Loucy (cell line): ENCODE measurements around the gene ABCG1.

Source experiments
- H2AFZ ChIP-seq: fragments of 200-600 bp; sonication (generic); 2 replicates; pipeline ENCODE4 v1.6.0; 2016; ENCODE audit warnings: antibody characterized with exemption, mild to moderate bottlenecking, low read length, moderate library complexity
- H3F3A ChIP-seq: fragments of 200-600 bp; 2 replicates; pipeline ENCODE4 v1.6.0; 2016; ENCODE audit warnings: antibody characterized with exemption, low read depth, mild to moderate bottlenecking
- H3K27me3 ChIP-seq: fragments of 200-600 bp; sonication (generic); 2 replicates; pipeline ENCODE4 v1.6.1; 2014; ENCODE audit warnings: low read length, mild to moderate bottlenecking; ENCODE audit not compliant: insufficient read depth, poor library complexity, severe bottlenecking
- H3K36me3 ChIP-seq: fragments of 200-600 bp; sonication (generic); 2 replicates; pipeline ENCODE4 v1.6.1; 2016; ENCODE audit warnings: low read length; ENCODE audit not compliant: insufficient read depth
- H3K4me1 ChIP-seq: fragments of 200-600 bp; sonication (generic); 2 replicates; pipeline ENCODE4 v1.5.1; 2014; ENCODE audit warnings: low read length, mild to moderate bottlenecking; ENCODE audit not compliant: insufficient read depth, poor library complexity, severe bottlenecking
- H3K4me2 ChIP-seq: fragments of 200-600 bp; sonication (generic); 2 replicates; pipeline ENCODE4 v1.6.0; 2014; ENCODE audit warnings: antibody characterized with exemption, low read length, low read depth, mild to moderate bottlenecking; ENCODE audit not compliant: poor library complexity, severe bottlenecking
- H3K4me3 ChIP-seq: fragments of 200-600 bp; sonication (generic); 2 replicates; pipeline ENCODE4 v1.5.1; 2014; ENCODE audit warnings: low read length, mild to moderate bottlenecking, mixed read lengths; ENCODE audit not compliant: poor library complexity, severe bottlenecking
- H3K79me2 ChIP-seq: fragments of 200-600 bp; sonication (generic); 2 replicates; pipeline ENCODE4 v1.6.1; 2014; ENCODE audit warnings: low read length; ENCODE audit not compliant: insufficient read depth
- H3K9ac ChIP-seq: fragments of 200-600 bp; sonication (generic); 2 replicates; pipeline ENCODE4 v1.6.0; 2014; ENCODE audit warnings: mild to moderate bottlenecking, low read depth, low read length, moderate library complexity; ENCODE audit not compliant: poor library complexity, severe bottlenecking
- H3K9me2 ChIP-seq: fragments of 200-600 bp; sonication (generic); replicated peaks from 2 replicates; pipeline ENCODE4 v1.6.1; 2016; ENCODE audit warnings: low read depth, low read length, mixed read lengths
- H3K9me3 ChIP-seq: fragments of 200-600 bp; sonication (generic); 2 replicates; pipeline ENCODE4 v1.6.1; 2014; ENCODE audit warnings: mild to moderate bottlenecking, antibody characterized with exemption, low read length, low read depth; ENCODE audit not compliant: insufficient read depth
- H4K20me1 ChIP-seq: fragments of 200-600 bp; sonication (generic); 2 replicates; pipeline ENCODE4 v1.6.0; 2014; ENCODE audit warnings: antibody characterized with exemption, low read length, mild to moderate bottlenecking; ENCODE audit not compliant: insufficient read depth, poor library complexity, severe bottlenecking
- EZH2phosphoT487 ChIP-seq: fragments of 200-600 bp; IDR thresholded peaks from 2 replicates; pipeline ENCODE4 v1.6.1; 2018; ENCODE audit warnings: antibody characterized with exemption, mild to moderate bottlenecking, moderate library complexity, borderline replicate concordance
- TF ChIP-seq, protein P1 (sequence below): fragments of 200-600 bp; sonication (generic); conservative IDR thresholded peaks from 2 replicates; pipeline ENCODE4 v1.5.1; 2014; ENCODE audit warnings: mild to moderate bottlenecking, antibody characterized with exemption, low read length

The ABCG1 gene

DNA sequence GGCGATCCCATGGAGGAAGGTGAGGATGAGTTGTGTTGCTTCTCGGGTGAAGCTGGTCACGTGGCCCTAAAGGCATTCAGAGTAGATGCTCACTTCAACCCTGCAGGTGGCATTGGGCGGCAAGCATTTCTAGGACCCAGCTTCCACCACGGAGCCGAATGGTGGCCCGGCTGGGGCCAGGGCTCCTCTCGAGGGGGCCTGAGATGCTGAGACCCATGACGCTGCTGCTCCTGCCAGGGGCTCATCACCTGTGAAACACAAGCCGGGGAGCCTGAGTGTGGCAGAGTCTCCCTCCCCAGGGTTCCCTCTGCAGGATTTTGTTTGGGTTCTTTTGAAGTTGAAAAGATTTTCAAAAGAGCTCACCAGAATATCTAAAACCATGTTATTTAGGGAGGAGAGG lies 41.2 kb downstream of the ABCG1 start:
- Histone ChIP-seq H3F3A (no peaks in the 10 kb centered on the region), H3K9me2 (no peaks in the 10 kb centered on the region), H3K4me3 (no peak overlapping the region), H3K4me2 (peak overlapping the region; percentile 14), H3K9ac (peak overlapping the region; percentile 42), H3K27me3 (no peaks in the 10 kb centered on the region), H3K9me3 (no peaks in the 10 kb centered on the region), H3K4me1 (peaks cover 53% of the 10 kb centered on the region), H3K79me2 (peaks cover 78% of the 10 kb centered on the region), H3K36me3 (no peaks in the 10 kb centered on the region; the same call in 1 of the 2 replicates), H4K20me1 (no peaks in the 10 kb centered on the region), H2AFZ (no peak overlapping the region)
- TF ChIP-seq EZH2phosphoT487 = no peak
- TF ChIP-seq, protein P1, sequence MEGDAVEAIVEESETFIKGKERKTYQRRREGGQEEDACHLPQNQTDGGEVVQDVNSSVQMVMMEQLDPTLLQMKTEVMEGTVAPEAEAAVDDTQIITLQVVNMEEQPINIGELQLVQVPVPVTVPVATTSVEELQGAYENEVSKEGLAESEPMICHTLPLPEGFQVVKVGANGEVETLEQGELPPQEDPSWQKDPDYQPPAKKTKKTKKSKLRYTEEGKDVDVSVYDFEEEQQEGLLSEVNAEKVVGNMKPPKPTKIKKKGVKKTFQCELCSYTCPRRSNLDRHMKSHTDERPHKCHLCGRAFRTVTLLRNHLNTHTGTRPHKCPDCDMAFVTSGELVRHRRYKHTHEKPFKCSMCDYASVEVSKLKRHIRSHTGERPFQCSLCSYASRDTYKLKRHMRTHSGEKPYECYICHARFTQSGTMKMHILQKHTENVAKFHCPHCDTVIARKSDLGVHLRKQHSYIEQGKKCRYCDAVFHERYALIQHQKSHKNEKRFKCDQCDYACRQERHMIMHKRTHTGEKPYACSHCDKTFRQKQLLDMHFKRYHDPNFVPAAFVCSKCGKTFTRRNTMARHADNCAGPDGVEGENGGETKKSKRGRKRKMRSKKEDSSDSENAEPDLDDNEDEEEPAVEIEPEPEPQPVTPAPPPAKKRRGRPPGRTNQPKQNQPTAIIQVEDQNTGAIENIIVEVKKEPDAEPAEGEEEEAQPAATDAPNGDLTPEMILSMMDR = no peak

DNA sequence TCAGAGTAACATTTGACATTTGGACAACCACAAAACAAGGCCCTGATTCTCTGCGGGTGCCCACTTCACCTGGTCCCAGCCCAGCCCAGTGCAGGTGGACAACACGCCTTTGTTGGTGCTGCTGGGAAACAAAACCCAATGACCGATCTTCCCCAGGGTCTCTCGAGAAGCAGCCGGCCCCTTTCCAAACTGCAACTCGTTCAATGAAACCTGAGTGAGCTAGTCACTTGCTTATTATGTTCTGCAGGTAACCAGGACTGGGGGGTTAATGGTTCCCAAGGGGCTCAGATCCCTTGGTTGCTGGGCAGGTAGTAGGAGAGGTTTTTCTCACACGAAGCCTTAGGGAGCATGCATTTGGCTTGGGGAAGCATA lies 42.9 kb downstream of the ABCG1 start:
- no peak overlapping the region for H3K4me3 ChIP-seq

DNA sequence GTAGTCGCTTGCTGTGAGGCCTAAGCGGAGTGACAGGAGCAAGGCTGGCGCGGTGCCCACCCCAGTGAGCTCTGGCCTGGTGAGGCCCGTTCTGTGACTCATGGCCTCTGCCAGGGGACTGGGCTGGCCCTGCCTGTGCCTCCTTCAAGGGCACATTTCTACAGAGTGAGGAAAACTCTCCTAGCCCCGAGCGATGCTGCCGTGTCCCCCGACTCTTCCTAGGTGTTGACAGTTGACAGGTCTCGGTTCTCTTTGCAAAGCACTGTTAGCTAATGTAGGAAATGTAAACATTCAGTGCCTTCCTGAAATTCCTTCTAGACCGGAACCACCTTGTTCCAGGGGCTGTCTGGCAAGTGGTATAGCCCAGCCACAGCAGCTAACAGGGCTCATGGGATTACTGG lies 43.9 kb downstream of the ABCG1 start:
- H4K20me1 ChIP-seq = no peaks in the 10 kb centered on the region
- H3K9me2 ChIP-seq = no peaks in the 10 kb centered on the region
- no peaks in the 10 kb centered on the region for H3K27me3 ChIP-seq
- no peak overlapping the region for H3K4me3 ChIP-seq
- H3K4me2 ChIP-seq = no peak overlapping the region
- TF ChIP-seq, protein P1 = no peak
- no peak for TF ChIP-seq EZH2phosphoT487
- H3K9ac ChIP-seq = no peak overlapping the region
- H2AFZ ChIP-seq = no peak overlapping the region
- no peaks in the 10 kb centered on the region for H3K9me3 ChIP-seq
- H3F3A ChIP-seq = peaks cover under 1% of the 10 kb centered on the region; the same call in 1 of the 2 replicates
- peaks cover 84% of the 10 kb centered on the region for H3K79me2 ChIP-seq
- peaks cover 73% of the 10 kb centered on the region for H3K4me1 ChIP-seq
- H3K36me3 ChIP-seq = no peaks in the 10 kb centered on the region; the same call in 1 of the 2 replicates

More for the DNA sequence above, 42.9 kb downstream of the ABCG1 start:
- no peak for TF ChIP-seq EZH2phosphoT487
- TF ChIP-seq, protein P1 = no peak
- peaks cover 62% of the 10 kb centered on the region for H3K4me1 ChIP-seq
- no peaks in the 10 kb centered on the region for H3K9me3 ChIP-seq
- peaks cover 75% of the 10 kb centered on the region for H3K79me2 ChIP-seq
- no peaks in the 10 kb centered on the region; the same call in 1 of the 2 replicates for H3K36me3 ChIP-seq
- no peaks in the 10 kb centered on the region for H3K27me3 ChIP-seq
- no peak overlapping the region for H2AFZ ChIP-seq
- H3K9ac ChIP-seq = no peak overlapping the region
- H3K9me2 ChIP-seq = no peaks in the 10 kb centered on the region
- H3K4me2 ChIP-seq = no peak overlapping the region
- no peaks in the 10 kb centered on the region; the same call in 1 of the 2 replicates for H3F3A ChIP-seq
- H4K20me1 ChIP-seq = no peaks in the 10 kb centered on the region
